RCC 7860 (cell line): ENCODE measurements around the gene UBE2V1.
"Not testable (repeated sequence)": the region's sequence is repeated elsewhere in the genome, so short reads cannot be mapped to it uniquely, and the experiment has no call there.

Experiments used
- DNase-seq: peaks from one replicate; pipeline ENCODE4 v3.0.0-alpha.2; 2015; ENCODE audit warnings: low spot score
- FAIRE-seq: peaks from 2 replicates; lab custom pipeline; 2012; peaks lifted over from hg19 to GRCh38; lab: Jason Lieb, UNC

The UBE2V1 gene

DNA sequence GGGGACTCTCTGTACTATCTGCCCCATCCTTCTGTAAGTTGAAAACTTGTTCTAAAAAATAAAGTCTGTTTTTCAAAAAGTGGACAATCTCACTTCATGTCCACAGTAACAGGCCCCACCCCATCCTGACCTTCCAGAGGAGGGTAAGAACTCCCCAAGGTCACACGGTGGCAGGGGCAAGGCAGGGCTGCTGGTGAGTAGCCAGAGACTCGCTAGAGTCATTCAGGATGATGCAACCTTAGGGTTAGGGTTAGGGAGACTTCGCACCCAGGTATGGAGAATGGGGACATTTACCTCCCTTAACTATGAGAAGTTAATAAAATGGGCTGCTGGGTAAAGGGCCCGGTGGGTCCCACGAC lies 25.1 kb upstream of the UBE2V1 start:
- DNase-seq (no peak), FAIRE-seq (no peak)

DNA sequence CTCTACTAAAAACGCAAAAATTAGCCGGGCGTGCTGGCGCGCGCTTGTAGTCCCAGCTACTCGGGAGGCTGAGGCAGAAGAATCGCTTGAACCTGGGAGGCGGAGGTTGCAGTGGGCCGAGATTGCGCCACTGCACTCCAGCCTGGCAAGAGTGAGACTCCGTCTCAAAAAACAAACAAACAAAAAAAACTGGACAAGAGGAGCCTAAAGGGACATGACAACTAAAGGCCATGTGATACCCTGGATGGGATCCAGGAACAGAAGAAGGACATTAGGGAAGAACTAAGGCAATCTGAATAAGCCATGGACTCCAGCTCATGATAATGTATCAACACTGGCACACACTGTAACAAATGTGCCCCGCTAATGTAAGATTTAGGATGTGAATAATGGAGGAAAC lies 24.8 kb upstream of the UBE2V1 start:
- not testable (repeated sequence) for FAIRE-seq, DNase-seq

- FAIRE-seq: peak; percentile 82
- DNase-seq: peak; percentile 84
These were observed 24.1 kb upstream of the UBE2V1 start for GRCh38 chr20:50136822-50137599.

GRCh38 chr20:50135157-50135556 lies 22.2 kb upstream of the UBE2V1 start:
- not testable (repeated sequence) for DNase-seq, FAIRE-seq

- DNase-seq (no peak), FAIRE-seq (no peak)
These were observed 20.7 kb upstream of the UBE2V1 start for GRCh38 chr20:50133474-50134217.

DNA sequence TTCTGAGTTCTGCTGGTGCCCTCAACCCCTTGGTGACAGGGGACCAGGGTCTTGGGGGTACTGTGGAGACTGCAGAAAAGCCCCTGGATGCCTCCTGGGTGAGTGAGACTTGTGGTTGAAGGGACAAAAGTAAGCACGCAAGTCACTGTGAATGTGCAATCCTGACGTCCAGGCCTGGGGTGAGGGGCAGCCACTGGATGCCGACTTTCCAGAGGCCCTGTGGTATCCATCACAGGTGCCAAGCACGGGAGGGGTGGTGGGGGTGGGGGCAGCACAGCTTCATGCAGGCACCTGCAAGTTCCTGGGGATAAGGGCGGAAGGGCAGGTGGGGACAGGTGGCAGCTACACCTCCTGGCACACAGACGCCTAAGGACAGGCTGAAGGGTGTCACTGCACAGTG lies 20.1 kb upstream of the UBE2V1 start:
- no peak for FAIRE-seq
- DNase-seq: no peak

DNA sequence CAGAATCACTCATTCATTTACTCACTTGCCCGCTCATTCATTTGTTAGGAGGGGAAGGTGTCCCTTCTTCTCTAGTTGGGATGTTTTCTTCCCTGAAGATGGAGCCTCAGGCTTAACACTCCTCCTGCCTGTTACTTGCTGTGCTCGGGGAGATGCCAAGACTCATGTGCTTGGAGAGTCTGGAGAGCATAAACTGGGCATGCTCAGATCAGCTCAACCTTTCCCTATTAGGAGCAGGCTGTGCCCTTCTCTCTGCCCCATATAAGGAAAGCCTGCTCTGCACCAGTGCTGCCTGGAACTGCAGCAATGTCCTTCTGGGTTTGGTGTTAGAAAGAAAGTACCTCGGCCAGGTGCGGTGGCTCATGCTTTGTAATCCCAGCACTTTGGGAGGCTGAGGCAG lies 18.0 kb upstream of the UBE2V1 start:
- no peak for DNase-seq
- no peak for FAIRE-seq

DNA sequence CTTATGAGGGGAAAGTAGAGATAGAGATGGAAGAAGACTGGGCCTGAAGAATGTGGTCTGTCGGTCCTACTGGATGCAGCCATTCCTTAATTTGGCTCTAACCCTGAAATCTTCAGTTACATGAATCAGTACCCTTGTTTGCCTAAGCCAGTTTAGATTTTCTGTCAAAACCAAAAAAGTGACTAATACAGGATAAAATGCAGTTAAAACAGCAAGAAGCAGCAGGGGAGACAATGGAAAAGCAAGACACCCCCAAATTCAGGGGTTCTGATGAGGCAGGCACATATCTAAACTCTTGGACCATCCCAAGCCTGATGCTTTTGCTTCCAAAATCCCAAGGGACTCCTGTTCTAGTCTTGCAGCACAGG lies 17.4 kb upstream of the UBE2V1 start:
- FAIRE-seq: no peak

GRCh38 chr20:50129662-50130355 lies 16.9 kb upstream of the UBE2V1 start:
- FAIRE-seq (no peak), DNase-seq (no peak)

More for the DNA sequence above, 17.4 kb upstream of the UBE2V1 start:
- no peak for DNase-seq

DNA sequence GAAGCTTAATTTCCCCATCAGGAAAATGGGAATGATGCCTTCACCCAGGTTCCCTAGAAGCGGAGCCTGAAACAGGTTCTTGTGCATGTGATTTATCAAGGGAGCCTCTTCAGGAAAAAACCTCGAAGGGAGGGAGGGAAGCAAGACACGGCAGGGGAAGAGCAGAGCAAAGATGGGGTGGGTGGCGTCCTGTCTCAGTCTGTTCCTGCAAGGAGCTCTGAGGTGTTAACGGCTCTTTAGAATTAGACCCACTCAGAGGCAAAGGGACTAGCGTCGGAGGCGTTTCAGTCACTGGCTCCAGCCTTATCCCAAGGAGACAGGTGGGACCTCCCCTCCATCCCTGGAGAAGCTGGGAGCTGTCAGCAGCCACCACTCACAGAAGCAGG lies 15.6 kb upstream of the UBE2V1 start:
- FAIRE-seq (no peak), DNase-seq (no peak)

- FAIRE-seq (no peak), DNase-seq (no peak)
These were observed 14.9 kb upstream of the UBE2V1 start for GRCh38 chr20:50127587-50128519.

GRCh38 chr20:50126662-50127061 lies 13.7 kb upstream of the UBE2V1 start:
- no peak for FAIRE-seq
- DNase-seq: no peak

DNA sequence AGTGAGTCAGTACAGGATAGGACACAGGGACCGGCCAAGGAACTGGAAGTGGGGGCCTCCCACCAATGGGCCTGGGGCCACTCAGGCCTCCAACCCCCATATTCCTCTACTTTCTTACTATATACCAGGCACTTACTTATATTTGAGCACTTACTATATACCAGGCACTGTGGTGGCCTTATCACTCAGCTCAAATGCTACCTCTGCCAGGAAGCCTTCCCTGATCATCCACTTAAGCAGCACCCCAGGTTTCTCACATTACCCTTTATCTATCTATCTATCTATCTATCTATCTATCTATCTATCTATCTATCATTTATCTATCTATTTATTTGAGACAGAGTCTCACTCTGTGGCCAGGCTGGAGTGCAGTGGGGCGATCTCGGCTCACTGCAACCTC lies 12.3 kb upstream of the UBE2V1 start:
- DNase-seq (no peak), FAIRE-seq (no peak)

GRCh38 chr20:50124496-50124895 lies 11.5 kb upstream of the UBE2V1 start:
- no peak for DNase-seq
- no peak for FAIRE-seq

GRCh38 chr20:50123418-50123817 lies 10.5 kb upstream of the UBE2V1 start:
- DNase-seq (no peak), FAIRE-seq (no peak)

DNA sequence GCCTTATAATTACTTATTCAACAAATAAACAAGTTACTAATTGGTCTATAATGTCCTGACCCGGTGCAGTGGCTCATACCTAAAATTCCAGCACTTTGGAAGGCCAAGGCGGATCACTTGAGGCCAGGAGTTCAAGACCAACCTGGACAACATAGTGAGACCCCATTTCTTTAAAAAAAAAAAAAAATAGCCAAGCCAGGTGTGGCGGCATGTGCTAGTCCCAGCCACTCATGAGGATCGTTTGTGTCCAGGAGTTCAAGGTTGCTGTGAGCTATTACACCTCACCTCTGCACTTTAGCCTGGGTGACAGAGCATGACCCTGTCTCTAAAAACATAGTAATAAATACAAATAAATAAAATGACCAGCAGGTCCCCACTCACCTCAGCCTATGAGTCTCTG lies 9.8 kb upstream of the UBE2V1 start:
- no peak for FAIRE-seq
- DNase-seq: no peak

DNA sequence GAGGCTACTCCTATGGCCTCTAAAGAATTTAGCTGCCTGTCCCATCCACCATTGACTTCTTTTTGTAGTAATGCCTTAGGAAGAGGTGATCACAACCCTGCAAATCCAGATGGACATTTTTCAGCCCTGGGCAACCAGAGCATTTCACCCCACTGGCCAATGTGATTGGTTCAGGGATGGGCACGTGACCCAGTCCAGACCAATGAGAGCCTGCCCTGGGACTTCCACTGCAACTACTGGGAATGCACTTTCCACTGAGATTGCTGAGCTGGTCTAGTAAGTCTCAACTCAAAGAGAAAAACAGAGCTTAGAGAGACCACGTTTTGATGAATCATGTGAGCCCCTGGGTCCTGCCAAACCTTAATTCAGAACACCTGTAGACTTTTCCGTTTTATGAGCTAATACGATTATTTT lies 8.9 kb upstream of the UBE2V1 start:
- FAIRE-seq (no peak), DNase-seq (no peak)

DNA sequence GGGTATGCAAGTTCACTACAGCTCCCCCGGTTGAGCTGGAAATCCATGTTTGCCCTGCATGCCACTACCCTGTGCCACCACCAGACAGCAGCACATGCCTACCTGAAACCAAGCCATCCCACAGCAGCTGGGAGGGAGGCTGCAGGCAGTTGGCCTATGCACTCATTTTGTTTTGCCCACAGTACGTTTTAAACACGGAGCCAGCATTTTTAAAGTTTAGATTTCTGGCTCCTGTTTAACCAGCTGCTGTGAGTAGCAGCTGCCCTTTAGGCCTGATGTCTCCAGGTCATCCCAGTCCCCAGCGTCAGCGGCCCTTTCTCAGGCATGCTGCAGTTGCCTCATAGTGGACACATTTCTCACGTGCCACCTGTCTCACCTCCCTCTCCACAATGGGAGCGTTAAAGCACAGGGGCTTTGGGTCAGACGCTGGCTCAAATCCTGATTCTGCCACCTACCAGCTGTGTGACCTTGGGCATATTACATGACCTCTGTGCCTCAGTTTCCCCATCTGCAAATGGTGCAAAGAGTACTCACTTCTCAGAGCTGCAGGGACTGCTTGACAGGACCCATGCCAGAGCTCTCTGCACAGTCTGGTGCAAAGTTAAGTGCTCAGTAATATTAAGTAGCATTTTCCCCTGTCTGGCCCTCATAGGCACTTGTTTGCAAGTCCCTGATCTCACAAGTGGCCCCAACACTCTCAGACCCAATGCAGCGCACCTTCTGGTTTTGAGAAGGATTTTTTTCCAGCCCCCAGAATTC lies 8.2 kb upstream of the UBE2V1 start:
- FAIRE-seq: no peak
- peak; percentile 61 for DNase-seq

GRCh38 chr20:50118203-50118602 lies 5.3 kb upstream of the UBE2V1 start:
- no peak for FAIRE-seq
- DNase-seq: no peak

- FAIRE-seq: no peak
These were observed 3.5 kb upstream of the UBE2V1 start for GRCh38 chr20:50116368-50116999.

More at GRCh38 chr20:50116368-50116999, 3.5 kb upstream of the UBE2V1 start:
- DNase-seq: no peak
